HG03066 (cell line): ENCODE results near the gene ZFAND4.
"Not testable (repeated sequence)": the region's sequence is repeated elsewhere in the genome, so short reads cannot be mapped to it uniquely, and the experiment has no call there.

Source experiments
- ATAC-seq: cut with Tn5 transposase; IDR thresholded peaks from one replicate; pipeline ENCODE4 v1.9.1; 2021; ENCODE audit warnings: low read depth; ENCODE audit not compliant: unreplicated experiment

ZFAND4 gene

GRCh38 chr10:45672181-45673073 lies at the start of gene ZFAND4:
TSS of gene ZFAND4 (minus strand) at chr10:45672772. CDS start at chr10:45663725, 9,047 bp downstream.
- ATAC-seq: peak; percentile 93

- not testable (repeated sequence) for ATAC-seq
Observed at GRCh38 chr10:45721503-45721902, 48.9 kb upstream of the ZFAND4 start.

DNA sequence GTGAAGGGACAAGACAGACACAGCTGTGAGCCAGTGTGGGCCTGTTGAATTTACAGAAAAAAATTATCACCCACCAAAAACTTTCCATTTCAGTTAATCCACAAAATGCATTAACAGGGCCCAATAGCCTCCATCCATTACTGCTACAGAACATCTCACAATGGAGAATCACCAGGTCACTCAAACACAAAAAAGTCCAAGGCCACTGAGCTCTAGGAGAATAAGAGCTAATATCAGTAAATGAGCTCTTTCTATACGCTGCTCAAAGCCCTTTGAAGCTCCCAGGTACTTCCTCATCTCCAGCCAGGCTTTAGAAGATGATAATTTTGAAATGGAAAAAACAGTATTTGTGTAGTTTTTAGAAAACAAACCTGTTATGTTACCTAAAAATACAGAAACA lies 45.1 kb upstream of the ZFAND4 start:
- not testable (repeated sequence) for ATAC-seq

- ATAC-seq: not testable (repeated sequence)
Observed at GRCh38 chr10:45717053-45717452, 44.5 kb upstream of the ZFAND4 start.

- ATAC-seq: not testable (repeated sequence)
Observed at GRCh38 chr10:45711223-45711622, 38.7 kb upstream of the ZFAND4 start.

- peak; percentile 63 for ATAC-seq
Observed at GRCh38 chr10:45710200-45710796, 37.7 kb upstream of the ZFAND4 start.

GRCh38 chr10:45678467-45678866 lies 5.9 kb upstream of the ZFAND4 start:
- ATAC-seq: not testable (repeated sequence)

DNA sequence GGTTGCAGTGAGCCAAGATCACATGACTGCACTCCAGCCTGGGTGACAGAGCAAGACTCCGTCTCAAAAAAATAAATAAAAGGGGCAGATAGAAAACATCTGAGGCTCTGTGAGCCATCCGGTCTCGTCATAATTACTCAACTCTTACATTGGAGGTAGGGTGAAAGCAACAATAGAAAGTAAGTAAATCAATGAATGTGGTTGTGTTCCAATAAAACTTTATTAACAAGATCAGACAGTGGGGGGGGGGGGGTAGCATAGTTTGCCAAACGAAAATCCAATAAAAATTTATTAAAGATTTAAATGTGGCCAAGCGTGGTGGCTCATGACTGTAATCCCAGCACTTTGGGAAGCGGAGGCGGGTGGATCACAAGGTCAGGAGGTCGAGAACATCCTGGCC lies 2.8 kb upstream of the ZFAND4 start:
- ATAC-seq: no peak

DNA sequence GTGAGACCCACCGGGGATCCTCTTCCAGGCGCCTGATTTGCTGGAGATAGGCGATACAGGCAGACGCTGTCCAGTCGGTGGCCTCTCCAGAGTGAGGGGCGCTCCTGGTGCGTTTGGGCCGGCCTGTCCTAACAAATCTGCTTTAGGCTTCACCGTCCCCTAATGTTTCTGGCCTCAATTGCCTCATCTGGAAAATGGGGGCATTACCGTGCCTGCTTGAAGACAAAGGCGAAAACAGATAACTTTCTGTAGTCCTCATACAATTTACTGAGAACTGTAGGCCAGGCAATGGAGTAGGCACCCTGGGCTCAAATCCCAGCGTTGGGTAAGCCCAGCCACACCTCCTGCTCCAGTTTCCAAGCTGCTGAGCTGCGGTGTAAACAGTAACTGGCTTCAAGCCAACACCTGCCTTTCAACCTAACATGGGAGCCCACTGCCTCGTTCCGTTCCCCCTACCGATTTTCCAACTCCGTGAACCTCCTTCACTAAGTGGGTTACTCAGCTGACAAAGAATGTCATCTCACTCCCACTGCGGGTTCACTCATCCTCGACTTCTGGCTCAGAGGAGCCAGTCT lies 589 bp upstream of the ZFAND4 start:
- no peak for ATAC-seq

GRCh38 chr10:45671300-45671699 lies 1.3 kb downstream of the ZFAND4 start:
- ATAC-seq: not testable (repeated sequence)

DNA sequence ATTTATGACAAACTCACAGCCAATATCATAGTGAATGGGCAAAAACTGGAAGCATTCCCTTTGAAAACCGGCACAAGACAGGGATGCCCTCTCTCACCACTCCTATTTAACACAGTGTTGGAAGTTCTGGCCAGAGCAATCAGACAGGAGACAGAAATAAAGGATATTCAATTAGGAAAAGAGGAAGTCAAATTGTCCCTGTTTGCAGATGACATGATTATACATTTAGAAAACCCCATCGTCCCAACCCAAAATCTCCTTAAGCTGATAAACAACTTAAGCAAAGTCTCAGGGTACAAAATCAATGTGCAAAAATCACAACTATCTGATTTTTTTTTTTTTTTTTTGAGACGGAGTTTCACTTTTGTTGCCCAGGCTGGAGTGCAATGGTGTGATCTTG lies 2.7 kb downstream of the ZFAND4 start:
- not testable (repeated sequence) for ATAC-seq

- ATAC-seq: no peak
Observed at GRCh38 chr10:45660876-45661411, 11.6 kb downstream of the ZFAND4 start.

DNA sequence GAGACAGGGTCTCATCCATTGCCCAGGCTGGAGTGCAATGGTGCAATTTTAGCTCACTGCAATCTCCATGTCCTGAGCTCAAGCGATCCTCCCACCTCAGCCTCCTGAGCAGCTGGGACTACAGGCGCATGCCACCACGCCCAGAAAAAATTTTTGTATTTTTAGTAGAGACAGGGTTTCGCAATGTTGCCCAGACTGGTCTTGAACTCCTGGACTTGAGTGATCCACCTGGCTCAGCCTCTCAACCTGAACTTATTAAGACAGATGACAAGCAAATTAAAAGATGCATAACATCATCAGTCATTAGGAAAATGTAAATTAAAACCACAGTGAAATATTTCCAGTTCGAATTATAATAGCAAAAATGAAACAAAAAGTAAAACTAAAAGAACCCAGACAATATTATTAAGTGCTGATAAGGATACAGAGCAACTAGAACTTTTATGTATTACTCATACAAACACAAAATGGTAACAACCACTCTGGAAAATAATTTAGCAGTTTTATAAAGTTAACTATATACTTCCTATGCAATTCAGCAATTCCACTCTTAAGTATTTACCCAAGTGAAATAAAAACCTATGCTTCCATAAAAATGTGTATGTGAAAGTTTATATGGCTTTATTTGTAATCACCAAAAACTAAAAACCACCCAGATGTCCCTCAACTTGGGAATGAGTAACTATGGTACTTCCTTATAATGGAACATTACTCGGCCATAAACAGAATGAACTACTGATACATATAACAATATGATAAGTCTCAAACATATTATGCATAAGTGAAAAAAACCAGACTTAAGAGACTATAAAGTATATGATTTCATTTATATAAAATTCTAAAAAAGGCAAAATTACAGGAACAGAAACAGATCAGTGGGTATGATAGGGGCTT lies 15.3 kb downstream of the ZFAND4 start:
- no peak for ATAC-seq

- ATAC-seq: no peak
Observed at GRCh38 chr10:45655219-45655618, 17.4 kb downstream of the ZFAND4 start.

DNA sequence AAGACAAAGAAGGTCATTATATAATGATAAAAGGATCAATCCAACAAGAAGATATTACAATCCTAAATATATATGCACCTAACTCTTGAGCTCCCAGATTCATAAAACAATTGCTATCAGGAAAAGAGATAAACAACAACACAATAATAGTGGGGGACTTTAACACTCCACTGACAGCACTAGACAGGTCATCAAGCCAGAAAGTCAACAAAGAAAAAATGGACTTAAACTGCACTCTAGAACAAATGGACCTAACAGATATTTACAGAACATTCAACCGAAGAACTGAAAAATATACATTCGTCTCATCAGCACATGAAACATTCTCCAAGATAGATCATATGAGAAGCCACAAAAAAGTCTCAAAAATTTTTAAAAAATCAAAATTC lies 17.8 kb downstream of the ZFAND4 start:
- ATAC-seq: not testable (repeated sequence)

DNA sequence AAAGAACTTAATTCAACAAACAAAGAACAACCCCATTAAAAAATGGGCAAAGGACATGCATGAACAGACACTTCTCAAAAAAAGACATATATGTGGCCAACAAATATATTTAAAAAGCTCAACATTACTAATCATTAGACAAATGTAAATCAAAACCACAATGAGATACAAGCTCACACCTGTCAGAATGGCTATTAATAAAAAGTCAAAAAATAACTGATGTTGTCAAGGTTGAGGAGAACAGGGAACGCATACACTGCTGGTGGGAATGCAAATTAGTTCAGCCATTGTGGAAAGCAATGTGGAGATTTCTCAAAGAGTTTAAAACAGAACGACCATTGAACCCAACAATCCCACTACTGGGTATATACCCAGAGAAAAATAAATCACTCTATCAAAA lies 19.1 kb downstream of the ZFAND4 start:
- ATAC-seq: peak; percentile 60

DNA sequence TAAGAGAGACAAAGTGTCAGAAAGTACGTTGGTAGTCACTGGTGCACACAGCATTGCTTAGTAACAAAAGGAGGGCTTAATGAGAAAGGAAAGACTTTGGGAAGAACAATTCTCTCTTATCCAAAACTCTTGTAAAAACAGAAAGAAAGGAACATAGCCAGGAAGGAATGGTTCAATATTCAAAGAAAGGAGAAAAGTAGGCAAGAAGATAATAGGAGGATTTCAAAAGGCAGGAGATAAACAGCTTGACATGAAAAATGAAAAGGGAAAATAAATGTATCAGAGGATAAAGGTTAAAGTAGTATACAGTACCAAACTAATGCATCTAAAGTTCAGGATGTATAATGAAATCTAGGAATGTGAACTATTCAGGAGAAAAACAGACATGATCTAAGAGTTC lies 20.1 kb downstream of the ZFAND4 start:
- ATAC-seq: no peak

- ATAC-seq: no peak
Observed at GRCh38 chr10:45649296-45649695, 23.3 kb downstream of the ZFAND4 start.

- no peak for ATAC-seq
Observed at GRCh38 chr10:45647118-45647517, 25.5 kb downstream of the ZFAND4 start.

GRCh38 chr10:45646384-45647050 lies 26.1 kb downstream of the ZFAND4 start:
- ATAC-seq: no peak
